C4-2B (cell line): ENCODE data around the gene FOXQ1.

Experiments
- ZFX ChIP-seq: fragments of 450-650 bp; IDR thresholded peaks from 2 replicates; pipeline ENCODE4 v1.6.1; 2017
- TF ChIP-seq, protein P1 (sequence below): fragments of 450-650 bp; conservative IDR thresholded peaks from 2 replicates; pipeline ENCODE4 v1.5.1; 2017; ENCODE audit warnings: mild to moderate bottlenecking

DNA sequence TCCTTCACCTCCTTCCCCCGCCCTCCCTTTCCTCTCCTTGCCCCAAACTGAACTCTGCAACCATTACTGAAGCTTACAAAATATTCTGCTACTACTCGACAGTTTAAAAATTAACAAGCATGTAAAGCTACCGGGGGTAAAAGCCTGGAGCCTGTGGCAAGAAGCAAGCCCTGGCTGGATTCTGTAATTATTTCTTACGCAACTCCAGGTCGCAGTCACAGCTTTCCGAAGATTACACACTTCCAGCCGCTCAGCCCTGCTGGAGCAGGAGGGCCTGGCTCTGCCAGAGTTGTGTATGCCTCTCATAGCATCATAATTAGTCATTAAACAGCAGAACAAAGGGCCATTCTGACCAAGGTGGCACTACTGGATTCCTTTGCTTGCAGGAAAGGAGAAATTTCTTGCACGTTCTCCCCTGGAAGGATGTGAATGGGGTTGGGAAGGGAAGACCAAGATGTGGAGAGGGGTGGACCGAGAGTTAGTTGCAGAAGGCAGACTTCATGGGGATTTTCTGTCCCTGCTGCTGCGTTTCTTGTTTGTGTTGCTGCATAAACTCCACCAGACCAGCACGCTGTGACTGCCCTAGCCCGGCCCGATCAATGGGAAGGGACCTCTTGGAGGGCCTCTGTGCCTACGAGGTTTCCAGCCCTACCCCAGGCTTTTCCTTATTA lies 23.6 kb downstream of the FOXQ1 start:
- no peak for TF ChIP-seq ZFX
- TF ChIP-seq, protein P1, sequence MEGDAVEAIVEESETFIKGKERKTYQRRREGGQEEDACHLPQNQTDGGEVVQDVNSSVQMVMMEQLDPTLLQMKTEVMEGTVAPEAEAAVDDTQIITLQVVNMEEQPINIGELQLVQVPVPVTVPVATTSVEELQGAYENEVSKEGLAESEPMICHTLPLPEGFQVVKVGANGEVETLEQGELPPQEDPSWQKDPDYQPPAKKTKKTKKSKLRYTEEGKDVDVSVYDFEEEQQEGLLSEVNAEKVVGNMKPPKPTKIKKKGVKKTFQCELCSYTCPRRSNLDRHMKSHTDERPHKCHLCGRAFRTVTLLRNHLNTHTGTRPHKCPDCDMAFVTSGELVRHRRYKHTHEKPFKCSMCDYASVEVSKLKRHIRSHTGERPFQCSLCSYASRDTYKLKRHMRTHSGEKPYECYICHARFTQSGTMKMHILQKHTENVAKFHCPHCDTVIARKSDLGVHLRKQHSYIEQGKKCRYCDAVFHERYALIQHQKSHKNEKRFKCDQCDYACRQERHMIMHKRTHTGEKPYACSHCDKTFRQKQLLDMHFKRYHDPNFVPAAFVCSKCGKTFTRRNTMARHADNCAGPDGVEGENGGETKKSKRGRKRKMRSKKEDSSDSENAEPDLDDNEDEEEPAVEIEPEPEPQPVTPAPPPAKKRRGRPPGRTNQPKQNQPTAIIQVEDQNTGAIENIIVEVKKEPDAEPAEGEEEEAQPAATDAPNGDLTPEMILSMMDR: no peak
